IPS-NIHi11 (cell line): ENCODE data around the gene STK32C.

Source experiments
- DNase-seq: peaks from one replicate; pipeline ENCODE4 v3.0.0; 2012; ENCODE audit warnings: mixed read lengths, low spot score

The STK32C gene

DNA sequence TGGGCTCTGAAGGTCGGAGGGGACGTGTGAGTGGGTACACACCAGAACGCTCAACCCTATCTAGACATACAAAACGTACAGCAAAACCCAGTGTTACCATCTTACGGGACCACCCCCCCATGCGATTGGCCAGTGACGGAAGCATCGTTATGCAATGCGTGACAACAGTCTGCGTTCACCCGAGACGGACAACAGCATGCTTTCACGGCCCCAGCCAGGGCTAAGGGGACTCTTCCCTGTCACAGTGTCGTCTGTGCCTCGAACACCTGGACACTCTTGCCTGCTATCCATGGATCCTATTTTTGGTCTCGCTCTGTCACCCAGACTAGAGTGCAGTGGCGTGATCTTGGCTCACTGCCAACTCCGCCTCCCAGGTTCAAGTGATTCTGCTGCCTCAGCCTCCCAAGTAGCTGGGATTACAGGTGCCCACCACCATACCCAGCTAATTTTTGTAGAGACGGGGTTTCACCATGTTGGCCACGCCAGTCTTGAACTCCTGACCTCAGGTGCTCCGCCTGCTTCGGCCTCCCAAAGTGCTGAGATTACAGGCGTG lies 97.7 kb downstream of the STK32C start:
- DNase-seq: no peak

GRCh38 chr10:132209130-132209529 lies 98.6 kb downstream of the STK32C start:
- DNase-seq: no peak

DNA sequence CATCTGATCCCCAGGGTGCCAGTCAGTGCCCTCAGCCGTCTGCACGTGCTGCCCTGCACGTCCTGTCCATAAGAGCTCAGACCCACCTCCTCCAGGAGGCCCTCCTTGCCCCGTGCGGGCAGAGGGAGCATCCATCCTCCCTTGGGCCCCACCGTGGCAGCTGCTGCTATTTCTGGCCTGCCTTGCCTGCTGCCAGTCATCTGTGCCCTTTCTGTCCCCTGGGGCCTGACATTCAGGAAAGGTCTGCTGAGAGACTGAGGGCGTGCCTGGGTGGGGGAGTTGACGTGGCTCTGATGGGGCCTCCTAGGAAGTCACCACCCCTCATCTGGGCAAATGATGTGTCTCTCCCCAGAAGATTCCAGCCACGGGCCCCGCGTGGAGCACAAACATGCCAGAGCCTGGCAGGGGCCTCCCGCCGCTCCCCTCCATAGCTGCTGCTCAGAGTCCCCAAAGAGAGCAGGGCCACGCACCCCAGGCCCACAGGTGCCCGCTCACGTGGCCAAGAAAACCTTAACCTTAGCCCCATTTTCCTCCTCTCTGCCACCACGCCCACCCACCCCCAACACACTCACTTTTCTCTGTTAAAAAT lies 99.2 kb downstream of the STK32C start:
- peak; percentile 8 for DNase-seq

DNA sequence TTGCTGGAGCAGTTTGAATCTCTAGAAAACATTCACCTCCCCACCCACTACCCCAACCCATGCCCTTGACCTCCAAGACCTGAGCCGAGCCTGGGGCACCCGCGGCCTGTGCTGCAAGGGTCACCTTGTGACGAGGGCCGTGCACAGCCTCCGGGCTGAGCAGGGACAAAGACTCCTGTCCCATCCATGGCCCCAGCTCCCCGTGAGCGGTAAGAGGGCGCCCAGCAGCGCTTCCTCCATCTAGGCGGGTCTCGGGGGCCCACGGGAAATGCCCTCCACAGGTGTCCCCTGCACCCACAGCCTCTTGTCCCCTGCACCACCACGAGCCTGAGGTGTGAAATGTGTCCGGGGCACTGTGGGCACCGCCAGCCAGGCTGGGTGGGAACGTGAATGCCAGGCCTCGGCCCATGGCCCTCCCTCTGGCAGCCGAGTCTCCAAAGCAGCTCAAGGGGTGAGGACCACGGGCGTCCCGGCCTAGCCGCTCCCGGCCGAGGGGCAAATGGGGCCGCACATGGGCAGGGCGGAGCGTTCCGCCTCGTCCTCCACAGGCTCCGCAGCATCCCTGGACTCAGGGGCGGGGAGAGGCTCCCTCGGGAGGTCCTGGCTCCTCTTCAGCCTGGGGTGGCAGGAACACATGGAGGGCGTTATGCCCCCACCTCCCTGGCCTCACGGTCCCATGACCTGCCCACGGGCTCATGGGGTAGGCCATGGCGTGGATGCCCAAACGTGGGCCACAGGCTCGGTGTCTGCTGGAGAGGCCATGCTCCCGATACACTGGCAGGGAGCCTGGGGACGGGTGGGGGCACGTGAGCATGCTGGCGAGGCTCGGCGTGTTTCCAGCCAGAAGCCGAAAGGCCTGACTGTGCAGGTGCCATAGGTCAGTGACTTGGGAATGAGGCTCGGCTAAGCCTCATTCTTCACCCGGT lies 100.0 kb downstream of the STK32C start:
- peak; percentile 30 for DNase-seq

DNA sequence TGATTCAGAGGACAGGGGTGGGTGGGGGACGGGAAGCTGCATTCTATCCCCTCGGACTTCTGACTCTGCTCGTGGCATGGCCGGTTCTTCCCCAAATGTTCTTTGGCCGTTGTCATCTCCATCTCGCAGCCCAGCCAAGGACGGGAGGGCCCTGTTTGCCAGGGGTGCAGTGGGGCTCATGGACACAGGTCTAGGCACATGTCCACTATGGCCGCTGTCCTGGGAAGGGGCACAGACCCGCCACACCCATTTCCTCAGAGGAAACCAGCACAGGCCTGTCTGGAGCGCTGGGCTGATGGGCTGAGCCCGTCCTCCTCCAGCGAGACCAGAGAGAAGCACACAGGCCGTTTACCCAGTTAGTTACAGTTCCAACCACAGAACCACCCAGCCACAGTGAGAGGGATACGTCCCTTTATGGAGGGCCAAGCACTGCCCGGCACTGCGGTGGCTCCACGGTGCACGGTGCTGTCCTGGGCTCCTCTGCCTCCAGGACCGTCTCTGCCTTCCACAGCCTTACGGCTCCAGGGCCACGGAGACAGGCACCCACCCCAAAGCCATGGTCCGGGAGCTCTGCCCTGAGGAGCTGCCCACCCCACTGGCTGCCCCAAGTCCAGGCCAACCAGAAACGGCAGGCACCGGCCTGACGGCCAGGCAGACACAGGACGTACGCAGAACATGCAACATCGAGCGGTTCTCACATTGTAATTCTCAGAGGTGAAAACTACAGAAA lies 100.8 kb downstream of the STK32C start:
- DNase-seq: peak; percentile 22

DNA sequence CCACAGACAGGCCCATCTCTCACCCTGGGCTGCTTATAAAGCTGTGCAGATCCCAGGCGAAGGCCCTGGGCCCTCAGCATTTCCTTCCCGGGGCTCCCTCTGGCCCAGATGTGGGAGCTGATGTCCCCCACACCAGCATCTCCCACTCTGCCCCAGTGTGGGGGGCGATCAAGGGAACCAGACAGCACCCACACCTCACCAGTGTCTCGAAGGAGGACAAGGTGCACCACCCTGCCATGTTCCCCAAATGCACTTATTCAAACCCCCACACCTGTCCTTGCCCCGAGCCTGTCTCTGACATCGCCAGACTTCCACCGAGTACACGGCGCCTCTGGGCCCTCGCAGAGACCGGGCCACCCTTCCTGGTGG lies 101.4 kb downstream of the STK32C start:
- DNase-seq: no peak

DNA sequence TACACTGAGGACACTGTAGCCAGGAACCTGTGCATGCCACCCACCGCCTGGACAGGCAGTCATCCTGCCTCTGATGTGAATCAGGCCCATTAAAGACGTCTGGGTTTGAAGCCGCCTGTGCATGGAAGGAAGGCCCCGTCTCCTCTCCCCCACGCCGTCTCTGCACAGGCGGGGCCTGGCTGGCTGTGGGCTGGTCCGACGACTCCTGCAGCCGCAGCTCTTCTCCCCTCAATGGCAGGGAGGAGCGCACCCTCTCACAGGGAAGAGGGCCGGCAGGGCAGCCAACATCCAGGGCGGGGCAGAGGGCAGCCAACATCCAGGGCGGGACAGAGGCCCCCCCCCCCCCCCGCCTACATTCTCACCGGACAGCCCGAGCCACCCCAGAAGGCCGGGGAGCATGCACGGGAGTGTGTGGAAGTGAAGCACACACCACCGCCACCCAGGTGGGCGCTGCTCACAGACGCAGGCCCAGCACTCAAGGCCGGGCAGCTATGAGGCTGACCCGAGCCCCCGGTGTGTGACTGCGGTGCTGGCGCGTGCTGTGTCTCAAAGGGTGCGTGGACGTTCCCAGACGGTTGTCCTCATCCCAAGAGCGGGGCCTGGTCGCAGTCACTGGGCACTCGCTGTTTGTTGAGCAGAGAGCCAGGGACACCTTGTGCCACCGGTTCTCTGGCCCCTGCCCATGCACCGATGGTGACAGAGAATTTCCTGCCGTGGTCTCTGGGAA lies 101.9 kb downstream of the STK32C start:
- DNase-seq: peak; percentile 50

DNA sequence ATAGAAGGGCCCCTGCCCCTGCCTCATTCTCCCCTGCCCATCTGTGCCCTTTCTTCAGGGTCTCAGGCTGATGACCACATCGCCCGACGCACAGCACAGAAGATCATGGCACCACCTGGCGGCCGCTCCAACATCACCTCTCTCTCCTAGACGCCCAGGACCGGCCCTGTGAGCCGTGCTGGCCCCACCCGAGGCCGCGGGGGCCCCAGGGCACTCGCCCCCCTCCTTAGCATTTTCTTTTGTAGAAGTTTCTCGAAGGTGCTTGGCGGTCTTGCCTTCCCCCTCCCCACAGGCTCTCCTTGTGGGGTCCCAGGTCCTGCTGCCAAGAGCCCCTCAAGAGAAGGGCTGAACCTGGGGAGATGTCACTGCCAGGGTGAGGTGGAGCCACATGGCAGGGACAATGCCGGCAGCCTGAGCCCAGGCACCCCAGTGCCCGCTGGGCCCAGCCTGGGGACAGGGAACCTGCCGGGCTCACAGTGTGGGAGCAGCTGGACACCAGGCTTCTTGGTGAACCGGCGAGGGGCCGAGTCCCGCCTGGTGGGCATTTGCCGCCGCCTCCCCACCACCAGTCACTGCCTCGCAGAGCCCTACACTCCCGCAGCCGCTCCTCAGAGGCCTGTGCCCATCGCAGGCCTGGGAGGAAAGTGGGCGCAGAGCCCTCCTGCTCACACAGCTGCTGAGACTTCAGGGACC lies 102.8 kb downstream of the STK32C start:
- DNase-seq: no peak

DNA sequence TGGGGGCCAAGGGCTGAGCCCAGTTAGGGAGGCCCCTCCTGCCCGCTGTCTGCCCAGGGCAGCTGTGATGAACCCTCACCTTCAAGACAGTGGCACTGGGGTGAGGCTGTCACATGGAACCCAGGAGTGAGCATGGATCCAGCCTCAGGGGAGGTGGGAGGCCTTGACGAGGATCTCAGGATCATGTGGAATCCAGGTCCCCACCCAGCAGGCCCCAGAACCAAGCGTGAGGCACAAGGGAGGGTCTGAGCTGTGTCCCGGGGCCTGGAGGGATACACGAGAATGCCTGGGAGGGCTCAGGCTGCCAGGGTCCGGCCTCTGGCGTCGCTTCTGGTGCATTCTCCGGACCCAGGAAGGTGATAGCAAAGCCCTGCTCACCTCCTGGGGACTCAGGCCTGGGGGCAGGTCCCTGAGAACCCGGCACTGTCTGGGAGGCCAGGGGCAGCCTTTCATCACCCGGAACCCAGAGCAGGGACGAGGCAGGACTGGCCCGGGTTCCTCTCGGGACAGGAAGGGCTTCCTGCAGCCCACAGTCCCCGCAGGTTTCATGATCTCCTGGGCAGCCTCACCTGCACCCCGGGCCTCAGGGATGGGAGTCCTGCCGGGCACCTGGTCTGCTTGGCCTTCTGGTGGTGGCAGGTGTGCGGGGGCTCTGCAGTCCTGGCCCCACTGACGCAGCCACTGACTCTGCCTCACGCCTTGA lies 103.5 kb downstream of the STK32C start:
- peak; percentile 12 for DNase-seq

- DNase-seq: no peak
Measured at GRCh38 chr10:132203256-132204077, 104.3 kb downstream of the STK32C start.

- DNase-seq: no peak
Measured at GRCh38 chr10:132202070-132202970, 105.4 kb downstream of the STK32C start.

GRCh38 chr10:132201111-132201969 lies 106.4 kb downstream of the STK32C start:
- DNase-seq: no peak

GRCh38 chr10:132200344-132201110 lies 107.2 kb downstream of the STK32C start:
- no peak for DNase-seq

- no peak for DNase-seq
Measured at GRCh38 chr10:132199854-132200311, 107.9 kb downstream of the STK32C start.

DNA sequence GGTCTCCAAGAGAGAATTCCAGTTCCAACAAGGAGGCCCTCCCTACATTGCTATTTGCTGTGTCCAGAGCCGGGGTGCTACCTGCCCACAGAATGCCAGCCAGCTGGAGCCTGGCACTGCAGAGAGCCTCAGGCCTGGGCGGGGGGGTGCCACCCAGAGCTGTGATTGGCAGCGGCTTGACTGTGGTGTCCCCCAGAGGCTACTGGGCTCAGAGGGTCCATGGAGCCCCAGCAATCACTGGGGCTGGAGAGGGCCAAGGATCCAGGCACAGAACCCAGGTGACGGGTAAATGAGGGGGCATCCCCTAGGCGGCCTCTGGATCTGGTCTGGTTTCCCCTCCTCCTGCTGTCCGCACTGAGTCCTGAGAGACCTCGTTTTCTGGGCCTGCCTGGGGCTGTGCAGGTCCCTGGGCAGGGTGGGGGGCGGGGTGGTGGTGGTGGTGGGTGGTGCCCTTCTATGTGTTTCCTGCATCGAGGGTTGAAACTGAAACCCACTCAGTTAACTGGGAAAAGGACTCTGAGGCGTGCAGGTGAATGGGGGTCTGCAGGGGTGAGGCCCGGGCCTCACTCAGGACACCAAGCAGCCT lies 108.4 kb downstream of the STK32C start:
- DNase-seq: no peak
